IMR-90 (cell line): ENCODE measurements around the gene THEM4.

Experiments used
- BHLHE40 ChIP-seq: fragments of 150-350 bp; IDR thresholded peaks from 2 replicates; pipeline ENCODE4 v1.6.1; 2016; ENCODE audit warnings: mild to moderate bottlenecking, low read depth, low read length
- CEBPB ChIP-seq: IDR thresholded peaks from 2 replicates; pipeline ENCODE4 v1.6.1; 2012; ENCODE audit warnings: low read depth, low read length, improper control_type of control experiment
- CHD1 ChIP-seq: IDR thresholded peaks from 2 replicates; pipeline ENCODE4 v1.6.1; 2012; ENCODE audit warnings: low read depth, low read length, improper control_type of control experiment
- CTCF ChIP-seq: conservative IDR thresholded peaks from 2 replicates; pipeline ENCODE4 v1.5.1; 2012; ENCODE audit warnings: mild to moderate bottlenecking, low read depth, low read length, improper control_type of control experiment
- MAFK ChIP-seq: IDR thresholded peaks from 2 replicates; pipeline ENCODE4 v1.6.1; 2012; ENCODE audit warnings: low read depth, low read length, improper control_type of control experiment
- MAZ ChIP-seq: IDR thresholded peaks from 2 replicates; pipeline ENCODE4 v1.6.1; 2012; ENCODE audit warnings: low read depth, mild to moderate bottlenecking, low read length, improper control_type of control experiment, moderate library complexity, borderline replicate concordance
- MXI1 ChIP-seq: IDR thresholded peaks from 2 replicates; pipeline ENCODE4 v1.6.1; 2012; ENCODE audit warnings: low read depth, mild to moderate bottlenecking, low read length, moderate library complexity, borderline replicate concordance
- NFE2L2 ChIP-seq: fragments of 150-350 bp; IDR thresholded peaks from 2 replicates; pipeline ENCODE4 v1.6.1; 2016; ENCODE audit warnings: low read depth, mild to moderate bottlenecking, low read length
- POLR2A ChIP-seq: IDR thresholded peaks from 2 replicates; pipeline ENCODE4 v1.6.1; 2012; ENCODE audit warnings: mild to moderate bottlenecking, low read depth, low read length
- RFX5 ChIP-seq: IDR thresholded peaks from 2 replicates; pipeline ENCODE4 v1.8.0; 2012; ENCODE audit warnings: low read depth, mild to moderate bottlenecking, low read length, moderate library complexity
- SMC3 ChIP-seq: fragments of 150-350 bp; IDR thresholded peaks from 2 replicates; pipeline ENCODE4 v1.6.1; 2016; ENCODE audit warnings: low read depth, mild to moderate bottlenecking, antibody characterized with exemption, low read length, moderate library complexity
- USF2 ChIP-seq: fragments of 150-350 bp; IDR thresholded peaks from 2 replicates; pipeline ENCODE4 v1.6.1; 2017; ENCODE audit warnings: mild to moderate bottlenecking, antibody characterized with exemption, low read length, low read depth

GRCh38 chr1:151947140-151947539 is 37.8 kb upstream of the THEM4 start:
- TF ChIP-seq MXI1 (no peak), CTCF (no peak), POLR2A (no peak), MAFK (no peak), CHD1 (no peak), USF2 (no peak), MAZ (no peak), BHLHE40 (no peak), CEBPB (no peak), NFE2L2 (no peak), SMC3 (no peak), RFX5 (no peak)
